Measurements from ENCODE around the gene TRPC6. TPM values are rescaled to one million over a fixed set of nuclear protein-coding genes. Genes with fewer than 3 reads are reported as not detected.
"Not testable (repeated sequence)": the region's sequence is repeated elsewhere in the genome, so short reads cannot be mapped to it uniquely, and the experiment has no call there.

Gene TRPC6
- total RNA-seq, 1 donor from 2014 or later = 23.4 TPM

DNA sequence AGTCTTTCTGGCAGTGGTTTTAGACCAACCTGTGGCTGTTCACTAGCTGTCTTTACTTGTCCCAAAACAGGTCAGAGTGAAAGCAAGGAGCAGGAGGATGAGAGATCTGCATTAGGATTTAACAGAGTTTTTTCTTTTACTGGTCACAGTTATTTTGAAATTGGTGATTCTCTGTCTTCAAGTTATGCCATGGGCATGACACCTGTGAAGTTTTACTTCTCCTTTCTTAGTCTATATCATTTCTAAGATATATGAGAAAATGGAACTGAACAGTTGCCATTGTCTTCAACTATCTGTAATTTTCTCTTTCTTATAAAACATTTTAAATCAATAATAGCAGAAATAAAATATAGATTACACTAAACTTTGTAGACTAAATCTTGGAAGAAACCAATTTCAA is 60.6 kb downstream of the TRPC6 start:
- DNase-seq (ENCODE audit: low read depth in 2 of 2) = no peak

GRCh38 chr11:101521821-101522220 is 62.0 kb downstream of the TRPC6 start:
- DNase-seq (ENCODE audit: low read depth in 2 of 2) = no peak

GRCh38 chr11:101516546-101516945 is 67.3 kb downstream of the TRPC6 start:
- DNase-seq (ENCODE audit: low read depth in 2 of 2) = no peak

- no peak for DNase-seq (ENCODE audit: low read depth in 2 of 2)
Measured at GRCh38 chr11:101511065-101511464, 72.7 kb downstream of the TRPC6 start.

DNA sequence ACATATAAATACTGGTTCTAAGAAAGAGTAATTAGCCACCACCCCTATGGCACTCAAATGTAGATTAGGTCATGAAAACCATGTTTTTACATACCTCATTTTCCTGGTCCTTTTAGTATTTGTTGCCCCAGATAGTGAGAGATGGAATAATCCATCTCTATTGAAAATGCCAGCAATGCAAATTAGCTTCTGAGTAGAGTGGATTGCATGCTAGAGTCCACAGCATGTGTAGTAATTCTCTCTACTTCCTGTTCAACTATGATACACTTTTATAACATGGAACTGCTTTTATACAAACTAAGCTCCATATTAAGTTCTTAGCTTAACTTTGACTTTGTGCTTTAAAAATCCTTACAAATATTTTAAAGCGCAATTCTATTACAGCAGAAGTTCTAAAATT is 73.2 kb downstream of the TRPC6 start:
- DNase-seq (ENCODE audit: low read depth in 2 of 2) = no peak

- DNase-seq (ENCODE audit: low read depth in 2 of 2) = no peak
Measured at GRCh38 chr11:101509922-101510321, 73.9 kb downstream of the TRPC6 start.

- no peak for DNase-seq (ENCODE audit: low read depth in 2 of 2)
Measured at GRCh38 chr11:101508370-101508769, 75.4 kb downstream of the TRPC6 start.

GRCh38 chr11:101498891-101499290 is 84.9 kb downstream of the TRPC6 start:
- DNase-seq (ENCODE audit: low read depth in 2 of 2) = no peak

GRCh38 chr11:101497291-101497690 is 86.5 kb downstream of the TRPC6 start:
- peak in 1 of 2 donors; percentile 27 for DNase-seq (ENCODE audit: low read depth in 2 of 2)

DNA sequence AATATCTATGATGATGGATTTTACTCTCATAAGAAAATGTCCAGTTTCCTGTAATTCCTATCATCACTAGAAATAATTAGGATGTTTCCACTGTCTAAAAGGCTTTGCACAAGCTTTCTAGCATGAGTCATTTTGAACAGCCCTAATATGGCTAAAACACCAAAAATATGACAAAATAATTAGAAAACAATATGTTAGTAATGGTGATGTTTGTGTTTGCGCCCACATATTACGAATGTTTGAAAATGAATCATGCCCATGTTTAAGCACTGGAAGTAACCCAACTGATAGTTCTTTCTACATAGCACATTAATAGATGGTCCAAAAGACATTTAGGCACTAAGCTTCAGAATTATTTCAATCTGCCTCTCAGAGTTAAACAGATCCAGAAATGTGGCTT is 96.0 kb downstream of the TRPC6 start:
- no peak for DNase-seq (ENCODE audit: low read depth in 2 of 2)

- DNase-seq (ENCODE audit: low read depth in 2 of 2) = no peak
Measured at GRCh38 chr11:101482556-101483124, 101.2 kb downstream of the TRPC6 start.

DNA sequence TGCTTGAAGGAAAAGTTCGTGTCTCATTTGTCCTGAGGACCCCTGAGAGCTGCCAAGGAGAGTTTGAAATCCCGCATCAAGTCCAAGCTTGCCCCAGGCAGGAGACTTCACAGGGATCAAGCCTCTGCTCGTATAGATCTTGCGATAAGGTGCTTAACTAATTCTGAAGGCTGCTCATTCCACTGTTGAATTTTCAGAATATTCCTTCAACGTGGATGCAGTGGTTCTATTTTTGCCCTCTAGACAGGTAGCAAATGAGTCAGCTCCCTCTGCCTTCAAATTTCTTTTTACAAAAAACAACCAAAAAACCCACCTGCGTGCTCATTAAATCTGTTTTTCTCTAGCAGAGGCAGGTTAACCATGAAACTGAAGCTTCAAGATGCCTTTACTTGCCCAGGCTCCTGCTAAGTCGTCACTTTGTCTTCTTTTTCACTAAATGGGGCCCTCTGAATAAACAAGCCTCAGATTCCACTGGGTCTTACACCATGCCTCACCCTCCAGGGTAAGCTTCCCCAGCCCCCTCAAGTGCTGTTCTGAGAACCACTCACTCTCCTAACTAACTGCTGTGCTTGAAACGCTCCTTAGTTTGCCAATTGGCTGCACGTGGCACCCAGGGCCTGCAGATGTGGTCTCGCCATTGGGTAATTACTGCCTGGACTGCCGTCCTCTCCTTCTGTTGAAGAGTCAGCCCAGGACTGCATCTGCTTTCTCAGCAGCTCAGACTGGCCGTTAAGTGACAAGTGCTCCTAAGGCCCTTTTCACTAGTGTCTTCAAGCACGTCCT is 105.0 kb downstream of the TRPC6 start:
- DNase-seq (ENCODE audit: low read depth in 2 of 2) = no peak

GRCh38 chr11:101477926-101478325 is 105.9 kb downstream of the TRPC6 start:
- DNase-seq (ENCODE audit: low read depth in 2 of 2) = no peak

GRCh38 chr11:101476191-101476590 is 107.6 kb downstream of the TRPC6 start:
- DNase-seq (ENCODE audit: low read depth in 2 of 2) = no peak

- DNase-seq (ENCODE audit: low read depth in 2 of 2) = no peak
Measured at GRCh38 chr11:101475699-101476098, 108.1 kb downstream of the TRPC6 start.

- DNase-seq (ENCODE audit: low read depth in 2 of 2) = no peak
Measured at GRCh38 chr11:101474666-101475065, 109.1 kb downstream of the TRPC6 start.

DNA sequence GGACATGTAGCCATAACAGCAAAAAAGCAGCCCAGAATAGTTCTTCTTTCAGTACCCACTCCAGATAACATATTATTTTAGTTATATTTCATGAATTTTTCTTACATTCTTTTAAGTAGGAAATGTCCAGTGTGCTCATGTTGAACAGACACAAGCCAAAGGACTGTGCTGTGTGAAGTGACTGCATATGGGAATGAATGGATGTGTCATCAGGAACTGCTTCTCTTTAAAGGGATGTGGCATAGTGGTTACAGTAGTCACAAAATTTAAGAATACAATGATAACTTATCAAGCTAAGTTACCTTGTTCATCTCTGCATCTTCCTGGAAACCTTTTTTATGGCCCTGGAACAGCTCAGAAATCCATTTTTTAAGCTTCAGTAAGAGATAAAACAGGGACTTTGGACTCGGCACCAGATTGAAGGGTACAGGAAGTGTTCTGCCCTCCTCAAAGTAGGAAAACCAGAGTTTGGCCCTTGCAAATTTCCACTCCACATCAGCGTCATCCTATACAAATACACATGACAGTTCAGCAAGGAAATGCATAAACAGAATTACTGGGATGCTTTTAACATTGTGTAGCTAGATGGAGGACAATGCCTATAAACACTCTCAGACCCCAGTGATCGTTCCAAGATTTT is 112.8 kb downstream of the TRPC6 start:
- peak in 1 of 2 donors; percentile 42 for DNase-seq (ENCODE audit: low read depth in 2 of 2)

DNA sequence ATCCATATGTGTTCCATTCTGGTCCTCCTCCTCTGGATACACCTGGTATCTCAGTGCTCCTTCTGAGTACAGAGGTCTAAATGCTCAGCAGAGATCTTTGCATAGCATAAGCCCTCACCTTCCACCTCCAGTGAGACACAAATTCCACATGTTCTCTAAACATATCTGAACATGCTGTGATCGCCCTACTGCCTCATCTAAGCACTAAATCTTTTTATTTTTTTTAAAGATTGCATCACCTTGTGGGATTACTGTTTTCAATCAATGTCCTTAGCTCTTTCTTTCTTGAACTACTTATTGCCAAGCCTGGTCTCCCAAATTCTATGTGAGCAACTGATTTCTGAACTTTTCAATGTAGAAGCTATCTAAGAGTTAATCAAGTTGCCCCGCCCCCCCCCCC is 113.4 kb downstream of the TRPC6 start:
- no peak for DNase-seq (ENCODE audit: low read depth in 2 of 2)

GRCh38 chr11:101466352-101466751 is 117.5 kb downstream of the TRPC6 start:
- no peak for DNase-seq (ENCODE audit: low read depth in 2 of 2)

GRCh38 chr11:101464388-101464787 is 119.4 kb downstream of the TRPC6 start:
- DNase-seq (ENCODE audit: low read depth in 2 of 2) = not testable (repeated sequence)

- DNase-seq (ENCODE audit: low read depth in 2 of 2) = no peak
Measured at GRCh38 chr11:101459020-101459419, 124.8 kb downstream of the TRPC6 start.

GRCh38 chr11:101458161-101458560 is 125.6 kb downstream of the TRPC6 start:
- DNase-seq (ENCODE audit: low read depth in 2 of 2) = no peak

GRCh38 chr11:101456812-101457211 is 127.0 kb downstream of the TRPC6 start:
- peak in 1 of 2 donors; percentile 43 for DNase-seq (ENCODE audit: low read depth in 2 of 2)

Data from lung microvascular endothelial cell (primary cell).